A673 (cell line): ENCODE results near the gene VSTM2L. TPM values are rescaled to one million over a fixed set of nuclear protein-coding genes. Genes with fewer than 3 reads are reported as not detected.

Experiments used
- BruUV-seq: library from RNA; stranded (reverse); fragments of 400-500 nt; replicated peaks from 2 replicates; lab custom pipeline; 2021; lab: Mats Ljungman, UMichigan
- CTCF ChIA-PET: fragments of 300-600 bp; sonication (Branson Sonifier 250); formaldehyde crosslinking; loops from one replicate; lab custom pipeline; 2022; ENCODE audit warnings: antibody characterized with exemption; lab: Charles Lee
- POLR2A ChIA-PET: fragments of 300-600 bp; sonication (Branson Sonifier 250); formaldehyde crosslinking; loops from one replicate; lab custom pipeline; 2022; ENCODE audit warnings: antibody characterized with exemption; ENCODE audit not compliant: low non-redundant PET; lab: Charles Lee
- DNase-seq: peaks from one replicate; pipeline ENCODE4 v3.0.0-alpha.2; 2015; ENCODE audit warnings: low spot score
- H3K27ac ChIP-seq: fragments of 200-600 bp; sonication (generic); 2 replicates; pipeline ENCODE4 v1.5.1; 2016; ENCODE audit warnings: mixed run types, low read depth, mild to moderate bottlenecking, mixed read lengths, antibody characterized with exemption, low read length; ENCODE audit not compliant: poor library complexity, severe bottlenecking
- H3K27me3 ChIP-seq: fragments of 200-600 bp; sonication (generic); replicated peaks from 2 replicates; pipeline ENCODE4 v1.6.1; 2017; ENCODE audit warnings: mixed run types, low read depth, mild to moderate bottlenecking, mixed read lengths, antibody characterized with exemption, low read length; ENCODE audit not compliant: insufficient read depth, poor library complexity
- H3K36me3 ChIP-seq: fragments of 200-600 bp; sonication (generic); 2 replicates; pipeline ENCODE4 v1.6.1; 2016; ENCODE audit warnings: mixed run types, mild to moderate bottlenecking, mixed read lengths, antibody characterized with exemption, low read length; ENCODE audit not compliant: insufficient read depth, poor library complexity, severe bottlenecking
- H3K4me1 ChIP-seq: fragments of 200-600 bp; sonication (generic); 2 replicates; pipeline ENCODE4 v1.6.1; 2017; ENCODE audit warnings: mixed run types, mild to moderate bottlenecking, mixed read lengths, antibody characterized with exemption, low read length; ENCODE audit not compliant: insufficient read depth, poor library complexity, severe bottlenecking
- H3K4me3 ChIP-seq: fragments of 200-600 bp; sonication (generic); 2 replicates; pipeline ENCODE4 v1.5.1; 2016; ENCODE audit warnings: low read depth, mixed run types, mild to moderate bottlenecking, mixed read lengths, low read length; ENCODE audit not compliant: poor library complexity, severe bottlenecking
- H3K9me3 ChIP-seq: fragments of 200-600 bp; sonication (generic); 2 replicates; pipeline ENCODE4 v1.6.1; 2016; ENCODE audit warnings: mixed run types, low read depth, mild to moderate bottlenecking, mixed read lengths, antibody characterized with exemption, low read length; ENCODE audit not compliant: poor library complexity, severe bottlenecking
- CTCF ChIP-seq: fragments of 300-800, 200-600 bp; sonication (generic); conservative IDR thresholded peaks from 2 replicates; pipeline ENCODE4 v1.5.1; 2017; ENCODE audit warnings: low read depth, mild to moderate bottlenecking, antibody characterized with exemption, low read length, moderate library complexity, mixed read lengths
- EZH2 ChIP-seq: fragments of 200-600 bp; sonication (generic); IDR thresholded peaks from 2 replicates; pipeline ENCODE4 v1.6.1; 2017; ENCODE audit warnings: borderline replicate concordance, low read depth, mild to moderate bottlenecking, mixed read lengths, antibody characterized with exemption, low read length; ENCODE audit not compliant: poor library complexity, severe bottlenecking
- intact Hi-C: fragments of 100-400 bp; cut with micrococcal nuclease; formaldehyde crosslinking; loops from one replicate; pipeline ENCODE4 v1.10.0; 2022; ENCODE audit not compliant: unreplicated experiment
- total RNA-seq: library from RNA; stranded (reverse); gene quantifications from 2 replicates; pipeline ENCODE4 v1.2.3, GENCODE V29; 2021

Gene VSTM2L
- total RNA-seq, 1 experiment from 2014 or later, result 23.3 TPM

- intact Hi-C loops, result no loop called here
- Histone ChIP-seq H3K9me3 (no peaks in the 10 kb centered on the region), H3K36me3 (no peaks in the 10 kb centered on the region), H3K4me3 (no peak overlapping the region), H3K27me3 (no peaks in the 10 kb centered on the region), H3K4me1 (peaks cover 19% of the 10 kb centered on the region), H3K27ac (no peak overlapping the region)
- TF ChIP-seq CTCF, result no peak
- no peak for TF ChIP-seq EZH2
- POLR2A ChIA-PET, result no interaction called here
- no peak for DNase-seq
- no TSS peak for BruUV-seq
- CTCF ChIA-PET, result no interaction called here
Observed at GRCh38 chr20:37881601-37882343, 21.2 kb upstream of the VSTM2L start.

GRCh38 chr20:37882961-37883712 is 19.8 kb upstream of the VSTM2L start:
- Histone ChIP-seq H3K9me3 (no peaks in the 10 kb centered on the region), H3K27me3 (no peaks in the 10 kb centered on the region), H3K4me1 (peaks cover 19% of the 10 kb centered on the region), H3K4me3 (no peak overlapping the region), H3K27ac (no peak overlapping the region), H3K36me3 (no peaks in the 10 kb centered on the region)
- TF ChIP-seq CTCF (no peak), EZH2 (no peak)
- BruUV-seq, result no TSS peak
- ChIA-PET POLR2A (no interaction called here), CTCF (interaction anchor here (0.6 kb wide), 1 partner anchor 613 kb away, joined by 3 read pairs; no protein-coding TSS in a partner anchor)
- intact Hi-C loops, result no loop called here
- no peak for DNase-seq

- ChIA-PET CTCF (no interaction called here), POLR2A (no interaction called here)
- Histone ChIP-seq H3K9me3 (no peaks in the 10 kb centered on the region), H3K4me1 (peaks cover 7% of the 10 kb centered on the region), H3K27ac (no peak overlapping the region), H3K27me3 (no peaks in the 10 kb centered on the region), H3K4me3 (no peak overlapping the region), H3K36me3 (no peaks in the 10 kb centered on the region)
- intact Hi-C loops, result no loop called here
- TF ChIP-seq CTCF (no peak), EZH2 (no peak)
- no TSS peak for BruUV-seq
- no peak for DNase-seq
Observed at GRCh38 chr20:37885042-37885441, 17.9 kb upstream of the VSTM2L start.
